ENCODE results near the gene MED9.

The MED9 gene

GRCh38 chr17:17455173-17455572 lies 21.6 kb upstream of the MED9 start:
- H2AFZ ChIP-seq (ENCODE audit: low read depth, low read length, severe bottlenecking) = no peak overlapping the region
- no peaks in the 10 kb centered on the region for H4K20me1 ChIP-seq (ENCODE audit: low read depth, low read length)
- no peaks in the 10 kb centered on the region for H3F3A ChIP-seq (ENCODE audit: insufficient read depth)
- H3K9ac ChIP-seq (ENCODE audit: low read length) = no peak overlapping the region
- H3K9me3 ChIP-seq (ENCODE audit: insufficient read depth, low read length) = peaks cover 4% of the 10 kb centered on the region; the same call in 1 of the 2 replicates
- no peaks in the 10 kb centered on the region for H3K79me2 ChIP-seq (ENCODE audit: insufficient read depth, low read length)
- no peaks in the 10 kb centered on the region for H3K36me3 ChIP-seq (ENCODE audit: low read length)
- no peak overlapping the region for H3K4me2 ChIP-seq (ENCODE audit: low read depth, low read length, poor library complexity, severe bottlenecking)
- H3K27ac ChIP-seq (ENCODE audit: low read depth, low read length) = no peak overlapping the region
- no peaks in the 10 kb centered on the region for H3K27me3 ChIP-seq (ENCODE audit: low read length)
- TF ChIP-seq, protein P1, sequence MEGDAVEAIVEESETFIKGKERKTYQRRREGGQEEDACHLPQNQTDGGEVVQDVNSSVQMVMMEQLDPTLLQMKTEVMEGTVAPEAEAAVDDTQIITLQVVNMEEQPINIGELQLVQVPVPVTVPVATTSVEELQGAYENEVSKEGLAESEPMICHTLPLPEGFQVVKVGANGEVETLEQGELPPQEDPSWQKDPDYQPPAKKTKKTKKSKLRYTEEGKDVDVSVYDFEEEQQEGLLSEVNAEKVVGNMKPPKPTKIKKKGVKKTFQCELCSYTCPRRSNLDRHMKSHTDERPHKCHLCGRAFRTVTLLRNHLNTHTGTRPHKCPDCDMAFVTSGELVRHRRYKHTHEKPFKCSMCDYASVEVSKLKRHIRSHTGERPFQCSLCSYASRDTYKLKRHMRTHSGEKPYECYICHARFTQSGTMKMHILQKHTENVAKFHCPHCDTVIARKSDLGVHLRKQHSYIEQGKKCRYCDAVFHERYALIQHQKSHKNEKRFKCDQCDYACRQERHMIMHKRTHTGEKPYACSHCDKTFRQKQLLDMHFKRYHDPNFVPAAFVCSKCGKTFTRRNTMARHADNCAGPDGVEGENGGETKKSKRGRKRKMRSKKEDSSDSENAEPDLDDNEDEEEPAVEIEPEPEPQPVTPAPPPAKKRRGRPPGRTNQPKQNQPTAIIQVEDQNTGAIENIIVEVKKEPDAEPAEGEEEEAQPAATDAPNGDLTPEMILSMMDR (IDR thresholded peaks at IDR 0.05; ENCODE audit: insufficient read depth, low read length, poor library complexity, severe bottlenecking) = no peak
- no peak for TF ChIP-seq EZH2phosphoT487 (conservative IDR thresholded peaks at IDR 0.05; ENCODE audit: low read length)
- no peak overlapping the region for H3K4me3 ChIP-seq (ENCODE audit: insufficient read depth, low read length, poor library complexity, severe bottlenecking)
- no peaks in the 10 kb centered on the region for H3K9me2 ChIP-seq (replicated peaks; ENCODE audit: insufficient read depth, low read length)

GRCh38 chr17:17456251-17456650 lies 20.5 kb upstream of the MED9 start:
- TF ChIP-seq, protein P1 (IDR thresholded peaks at IDR 0.05; ENCODE audit: insufficient read depth, low read length, poor library complexity, severe bottlenecking) = no peak
- no peak for TF ChIP-seq EZH2phosphoT487 (conservative IDR thresholded peaks at IDR 0.05; ENCODE audit: low read length)
- Histone ChIP-seq H3K4me3 (ENCODE audit: insufficient read depth, low read length, poor library complexity, severe bottlenecking) (no peak overlapping the region), H3K79me2 (ENCODE audit: insufficient read depth, low read length) (no peaks in the 10 kb centered on the region), H3K36me3 (ENCODE audit: low read length) (no peaks in the 10 kb centered on the region), H3K9me3 (ENCODE audit: insufficient read depth, low read length) (peaks cover 5% of the 10 kb centered on the region; the same call in 1 of the 2 replicates), H3K27ac (ENCODE audit: low read depth, low read length) (no peak overlapping the region), H3K27me3 (ENCODE audit: low read length) (no peaks in the 10 kb centered on the region), H2AFZ (ENCODE audit: low read depth, low read length, severe bottlenecking) (no peak overlapping the region), H3F3A (ENCODE audit: insufficient read depth) (no peaks in the 10 kb centered on the region), H3K4me2 (ENCODE audit: low read depth, low read length, poor library complexity, severe bottlenecking) (no peak overlapping the region), H3K9ac (ENCODE audit: low read length) (no peak overlapping the region), H3K9me2 (replicated peaks; ENCODE audit: insufficient read depth, low read length) (no peaks in the 10 kb centered on the region), H4K20me1 (ENCODE audit: low read depth, low read length) (no peaks in the 10 kb centered on the region)

DNA sequence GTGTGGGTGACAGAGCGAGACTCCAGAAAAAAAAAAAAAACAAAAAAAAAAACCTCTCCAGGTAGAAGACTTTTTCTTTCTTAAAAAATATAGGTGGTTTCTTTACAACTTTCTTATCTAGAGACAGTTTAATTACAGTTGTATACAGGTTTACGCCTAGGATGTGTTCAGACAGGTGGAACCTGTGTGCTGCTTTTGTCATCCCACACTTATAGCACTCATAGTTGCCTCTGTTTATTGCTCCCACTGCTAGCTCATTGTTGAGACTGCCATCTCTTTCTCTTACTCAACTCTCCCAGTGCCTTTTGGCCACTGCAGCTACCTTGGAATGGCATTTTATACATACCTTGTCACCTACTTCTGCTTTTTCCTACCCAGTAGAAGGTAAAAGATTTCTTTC lies 19.1 kb upstream of the MED9 start:
- H3K9me3 ChIP-seq (ENCODE audit: insufficient read depth, low read length) = peaks cover 5% of the 10 kb centered on the region; the same call in 1 of the 2 replicates
- H3K27me3 ChIP-seq (ENCODE audit: low read length) = no peaks in the 10 kb centered on the region
- H3K27ac ChIP-seq (ENCODE audit: low read depth, low read length) = no peak overlapping the region
- no peaks in the 10 kb centered on the region for H3K9me2 ChIP-seq (replicated peaks; ENCODE audit: insufficient read depth, low read length)
- no peak overlapping the region for H2AFZ ChIP-seq (ENCODE audit: low read depth, low read length, severe bottlenecking)
- no peak for TF ChIP-seq EZH2phosphoT487 (conservative IDR thresholded peaks at IDR 0.05; ENCODE audit: low read length)
- TF ChIP-seq, protein P1 (IDR thresholded peaks at IDR 0.05; ENCODE audit: insufficient read depth, low read length, poor library complexity, severe bottlenecking) = no peak
- no peaks in the 10 kb centered on the region for H3K79me2 ChIP-seq (ENCODE audit: insufficient read depth, low read length)
- no peaks in the 10 kb centered on the region for H3F3A ChIP-seq (ENCODE audit: insufficient read depth)
- no peaks in the 10 kb centered on the region for H4K20me1 ChIP-seq (ENCODE audit: low read depth, low read length)
- no peak overlapping the region for H3K9ac ChIP-seq (ENCODE audit: low read length)
- H3K36me3 ChIP-seq (ENCODE audit: low read length) = no peaks in the 10 kb centered on the region
- H3K4me2 ChIP-seq (ENCODE audit: low read depth, low read length, poor library complexity, severe bottlenecking) = no peak overlapping the region
- H3K4me3 ChIP-seq (ENCODE audit: insufficient read depth, low read length, poor library complexity, severe bottlenecking) = no peak overlapping the region

All from SU-DHL-6 (cell line).